GM12878 (cell line): ENCODE measurements around the gene PLXNA2. TPM values are rescaled to one million over a fixed set of nuclear protein-coding genes. Genes with fewer than 3 reads are reported as not detected.

Experiments
- ATAC-seq: fragments of 200-7000 bp; cut with Tn5 transposase; 3 replicates; pipeline ENCODE4 v1.9.1; 2020; ENCODE audit warnings: mild to moderate bottlenecking, moderate library complexity
- BruUV-seq: library from RNA; stranded (reverse); fragments of 400-500 nt; replicated peaks from 2 replicates; lab custom pipeline; 2021; lab: Mats Ljungman, UMichigan
- CTCF ChIA-PET: fragments of 300-600 bp; sonication (Branson Sonifier 250); formaldehyde crosslinking; extraction: SDS; loops from one replicate; lab custom pipeline; 2021; ENCODE audit warnings: inconsistent platforms; lab: Yijun Ruan, JAX
- POLR2A ChIA-PET: fragments of 350-600 bp; formaldehyde crosslinking; extraction: SDS; loops from one replicate; lab custom pipeline; 2021; ENCODE audit warnings: inconsistent platforms; lab: Charles Lee
- RAD21 ChIA-PET: fragments of 300-600 bp; sonication (Branson Sonifier 250); formaldehyde crosslinking; loops from one replicate; lab custom pipeline; 2023; ENCODE audit warnings: antibody characterized with exemption; ENCODE audit not compliant: unreplicated experiment; lab: Charles Lee
- SMC1A ChIA-PET: fragments of 300-600 bp; sonication (Branson Sonifier 250); formaldehyde crosslinking; loops from one replicate; lab custom pipeline; 2023; ENCODE audit not compliant: unreplicated experiment, uncharacterized antibody; lab: Charles Lee
- DNase-seq: peaks from one replicate; pipeline ENCODE4 v3.0.0-alpha.2; 2011; ENCODE audit warnings: low read depth, low spot score
- FAIRE-seq: peaks from 3 replicates; lab custom pipeline; 2011; peaks lifted over from hg19 to GRCh38; lab: Jason Lieb, UNC
- H2AFZ ChIP-seq: 2 replicates; pipeline ENCODE4 v1.6.0; 2011; ENCODE audit warnings: low read depth, low read length, control low read depth; ENCODE audit not compliant: control insufficient read depth
- H3K27ac ChIP-seq: 2 replicates; pipeline ENCODE4 v1.5.1; 2011; ENCODE audit warnings: control low read depth; ENCODE audit not compliant: control insufficient read depth, insufficient read depth
- H3K27me3 ChIP-seq, 2 experiments: replicated peaks in 1 of 2; 2 replicates each; pipeline versions ENCODE4 v1.6.0 to v1.6.1; 2011; ENCODE audit warnings: low read length in 1 of 2; ENCODE audit not compliant: control insufficient read depth in 2 of 2, insufficient read depth in 2 of 2
- H3K36me3 ChIP-seq, 2 experiments: 2 replicates each; pipeline ENCODE4 v1.5.1; 2011; ENCODE audit warnings: low read length in 1 of 2; ENCODE audit not compliant: control insufficient read depth in 2 of 2, insufficient read depth in 2 of 2
- H3K4me1 ChIP-seq: 2 replicates; pipeline ENCODE4 v1.6.1; 2011; ENCODE audit warnings: mild to moderate bottlenecking, low read length, moderate library complexity, mixed read lengths; ENCODE audit not compliant: control insufficient read depth, insufficient read depth
- H3K4me2 ChIP-seq: 2 replicates; pipeline ENCODE4 v1.6.0; 2011; ENCODE audit warnings: control low read depth; ENCODE audit not compliant: control insufficient read depth, insufficient read depth
- H3K4me3 ChIP-seq: fragments of 200-600 bp; sonication (generic); 2 replicates; pipeline ENCODE4 v1.5.1; 2016
- H3K79me2 ChIP-seq: 2 replicates; pipeline ENCODE4 v1.6.0; 2011; ENCODE audit warnings: low read length; ENCODE audit not compliant: control insufficient read depth, insufficient read depth
- H3K9ac ChIP-seq: 2 replicates; pipeline ENCODE4 v1.8.0; 2011; ENCODE audit warnings: low read length, control low read depth, mixed read lengths; ENCODE audit not compliant: control insufficient read depth, insufficient read depth
- H3K9me3 ChIP-seq: replicated peaks from 3 replicates; pipeline ENCODE4 v1.5.1; 2011; ENCODE audit warnings: mild to moderate bottlenecking, low read length; ENCODE audit not compliant: control insufficient read depth, insufficient read depth
- H4K20me1 ChIP-seq: 2 replicates; pipeline ENCODE4 v1.6.0; 2011; ENCODE audit not compliant: control insufficient read depth, insufficient read depth
- CBFB ChIP-seq: IDR thresholded peaks from 2 replicates; pipeline ENCODE4 v1.6.1; 2016; ENCODE audit warnings: antibody characterized with exemption, low read depth
- CBX5 ChIP-seq: sonication (generic); IDR thresholded peaks from 2 replicates; pipeline ENCODE4 v1.6.1; 2016; ENCODE audit warnings: low read depth, moderate library complexity, mild to moderate bottlenecking, inconsistent platforms
- CREB1 ChIP-seq: IDR thresholded peaks from 2 replicates; pipeline ENCODE4 v1.6.1; 2012; ENCODE audit warnings: low read depth, mild to moderate bottlenecking, inconsistent platforms
- EP300 ChIP-seq, 2 experiments: fragments of 150-350 bp in 1 of 2; IDR thresholded peaks; 2 replicates each; pipeline ENCODE4 v1.6.1; 2011 to 2012; ENCODE audit warnings: low read depth in 2 of 2, low read length in 2 of 2, borderline replicate concordance in 1 of 2, improper control_type of control experiment in 1 of 2, inconsistent platforms in 1 of 2; ENCODE audit not compliant: control insufficient read depth in 1 of 2
- ETV6 ChIP-seq, 2 experiments: fragments of 450-650 bp in 1 of 2; IDR thresholded peaks in 1 of 2; conservative IDR thresholded peaks in 1 of 2; 2 replicates each; pipeline ENCODE4 v1.6.1; 2014; ENCODE audit warnings: antibody characterized with exemption in 1 of 2, borderline replicate concordance in 1 of 2, low read depth in 1 of 2, mild to moderate bottlenecking in 1 of 2, moderate library complexity in 1 of 2
- IKZF1 ChIP-seq: fragments of 450-650 bp; conservative IDR thresholded peaks from 2 replicates; pipeline ENCODE4 v1.6.1; 2017; ENCODE audit warnings: antibody characterized with exemption, mild to moderate bottlenecking
- NFXL1 ChIP-seq: fragments of 450-650 bp; IDR thresholded peaks from 2 replicates; pipeline ENCODE4 v1.6.1; 2017; ENCODE audit warnings: antibody characterized with exemption, mild to moderate bottlenecking, borderline replicate concordance
- PAX5 ChIP-seq: IDR thresholded peaks from 2 replicates; pipeline ENCODE4 v1.6.1; 2011; ENCODE audit warnings: low read depth, low read length, borderline replicate concordance
- SMAD1 ChIP-seq: fragments of 450-650 bp; IDR thresholded peaks from 2 replicates; pipeline ENCODE4 v1.6.1; 2018; ENCODE audit warnings: mild to moderate bottlenecking, low read depth; ENCODE audit not compliant: partially characterized antibody
- SUZ12 ChIP-seq: fragments of 200-600 bp; sonication (generic); IDR thresholded peaks from one replicate; pipeline ENCODE4 v1.6.1; 2018; ENCODE audit warnings: antibody characterized with exemption, mild to moderate bottlenecking; ENCODE audit not compliant: unreplicated experiment
- TCF12 ChIP-seq: IDR thresholded peaks from 2 replicates; pipeline ENCODE4 v1.6.1; 2011; ENCODE audit warnings: low read depth, mild to moderate bottlenecking, low read length
- ZBTB33 ChIP-seq: fragments of 450-650 bp; IDR thresholded peaks from 2 replicates; pipeline ENCODE4 v1.6.1; 2017; ENCODE audit warnings: mild to moderate bottlenecking
- ZBTB4 ChIP-seq: fragments of 450-650 bp; formaldehyde crosslinking; IDR thresholded peaks from 2 replicates; pipeline ENCODE4 v1.4.0; 2022; ENCODE audit warnings: mild to moderate bottlenecking, moderate library complexity
- WGBS: methylation state at CpG from one replicate; pipeline ENCODE4 v1.1.6; 2016; ENCODE audit warnings: low lambda C conversion rate; ENCODE audit not compliant: insufficient replicate concordance, insufficient coverage; ENCODE audit errors: missing lambda C conversion rate; 5-methylcytosine and 5-hydroxymethylcytosine counted together
- in situ Hi-C: fragments of 300-500 bp; cut with MboI; formaldehyde crosslinking; loops from 9 replicates; pipeline ENCODE4 v1.14.3; 2018; ENCODE audit warnings: mixed read lengths
- intact Hi-C: fragments of 100-400 bp; cut with micrococcal nuclease; formaldehyde crosslinking; loops from one replicate; pipeline ENCODE4 v1.14.2; 2022; ENCODE audit not compliant: unreplicated experiment
- polyA plus RNA-seq, 11 experiments: library from polyadenylated mRNA; depleted of rRNA in 4 of 11; unstranded in 6 of 11; stranded (reverse) in 5 of 11; fragments of >200 nt; fragmentation: Nextera tagmentation in 4 of 11; fragmentation: Illumina TruSeq in 1 of 11; extraction: Ambion mirVana in 4 of 11; extraction: Trizol in 1 of 11; gene quantifications; 1 replicate in 1 of 11; 2 replicates in 10 of 11; pipeline versions ENCODE4 v1.2.1 to v1.2.3, GENCODE V29; 2011 to 2016; ENCODE audit warnings: inconsistent platforms in 2 of 11, missing spikeins in 2 of 11, low read depth in 1 of 11
- total RNA-seq, 4 experiments: library from RNA; depleted of rRNA in 3 of 4; stranded (reverse); fragments of >200 nt in 3 of 4; fragmentation: Illumina TruSeq in 1 of 4; extraction: Trizol in 1 of 4; gene quantifications; 2 replicates each; pipeline versions ENCODE4 v1.2.1 to v1.2.3, GENCODE V29; 2013 to 2021
- TF ChIP-seq, protein P1 (sequence below): IDR thresholded peaks from 2 replicates; pipeline ENCODE4 v1.6.1; 2012; ENCODE audit warnings: low read depth, low read length, improper control_type of control experiment
- TF ChIP-seq, protein P2 (sequence below): fragments of 450-650 bp; IDR thresholded peaks from 2 replicates; pipeline ENCODE4 v1.6.1; 2017; ENCODE audit warnings: mild to moderate bottlenecking, moderate library complexity

Gene PLXNA2
- total and polyA plus RNA-seq, 10 of the 15 experiments (the other 5 are each of a cell fraction or from before 2014, with no cell fraction given): under 0.01 to 0.08 (median 0.07) TPM; not detected in 4

- no peak overlapping the region for H3K4me2 ChIP-seq
- H3K36me3 ChIP-seq: no peaks in the 10 kb centered on the region
- no peaks in the 10 kb centered on the region for H3K79me2 ChIP-seq
- no peak overlapping the region for H3K27ac ChIP-seq
- ChIA-PET SMC1A (no interaction called here), RAD21 (no interaction called here), POLR2A (no interaction called here), CTCF (interaction anchor here (1.4 kb wide), 1 partner anchor 8 kb away, joined by 4 read pairs; no protein-coding TSS in a partner anchor)
- H3K9ac ChIP-seq: no peak overlapping the region
- 79% methylated on average over 2 of the region's 2 CpGs for WGBS
- FAIRE-seq (no peak), DNase-seq (no peak), ATAC-seq (no peak)
- in situ Hi-C loops (no loop called here), intact Hi-C loops (no loop called here)
- no peaks in the 10 kb centered on the region; a peak in 1 of 4 replicates for H3K27me3 ChIP-seq
- H3K4me3 ChIP-seq: no peak overlapping the region
- no peaks in the 10 kb centered on the region; the same call in 1 of the 2 replicates for H3K4me1 ChIP-seq
- H4K20me1 ChIP-seq: no peaks in the 10 kb centered on the region
- no TSS peak for BruUV-seq
- no peak overlapping the region for H2AFZ ChIP-seq
- H3K9me3 ChIP-seq: no peaks in the 10 kb centered on the region
- TF ChIP-seq TCF12: no peak
- TF ChIP-seq IKZF1: no peak
- no peak for TF ChIP-seq SUZ12
- TF ChIP-seq, protein P1, sequence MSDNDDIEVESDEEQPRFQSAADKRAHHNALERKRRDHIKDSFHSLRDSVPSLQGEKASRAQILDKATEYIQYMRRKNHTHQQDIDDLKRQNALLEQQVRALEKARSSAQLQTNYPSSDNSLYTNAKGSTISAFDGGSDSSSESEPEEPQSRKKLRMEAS: no peak
- no peak for TF ChIP-seq PAX5
- TF ChIP-seq CBFB: no peak
- no peak for TF ChIP-seq CREB1
- no peak for TF ChIP-seq ZBTB4 (CRISPR knock-in tag)
- TF ChIP-seq ETV6 (conservative IDR thresholded peaks at IDR 0.05 in 1 of 2, IDR thresholded peaks at IDR 0.05 in 1 of 2; ENCODE audit: borderline replicate concordance in 1 of 2, low read depth in 1 of 2): no peak
- no peak for TF ChIP-seq SMAD1
- TF ChIP-seq, protein P2, sequence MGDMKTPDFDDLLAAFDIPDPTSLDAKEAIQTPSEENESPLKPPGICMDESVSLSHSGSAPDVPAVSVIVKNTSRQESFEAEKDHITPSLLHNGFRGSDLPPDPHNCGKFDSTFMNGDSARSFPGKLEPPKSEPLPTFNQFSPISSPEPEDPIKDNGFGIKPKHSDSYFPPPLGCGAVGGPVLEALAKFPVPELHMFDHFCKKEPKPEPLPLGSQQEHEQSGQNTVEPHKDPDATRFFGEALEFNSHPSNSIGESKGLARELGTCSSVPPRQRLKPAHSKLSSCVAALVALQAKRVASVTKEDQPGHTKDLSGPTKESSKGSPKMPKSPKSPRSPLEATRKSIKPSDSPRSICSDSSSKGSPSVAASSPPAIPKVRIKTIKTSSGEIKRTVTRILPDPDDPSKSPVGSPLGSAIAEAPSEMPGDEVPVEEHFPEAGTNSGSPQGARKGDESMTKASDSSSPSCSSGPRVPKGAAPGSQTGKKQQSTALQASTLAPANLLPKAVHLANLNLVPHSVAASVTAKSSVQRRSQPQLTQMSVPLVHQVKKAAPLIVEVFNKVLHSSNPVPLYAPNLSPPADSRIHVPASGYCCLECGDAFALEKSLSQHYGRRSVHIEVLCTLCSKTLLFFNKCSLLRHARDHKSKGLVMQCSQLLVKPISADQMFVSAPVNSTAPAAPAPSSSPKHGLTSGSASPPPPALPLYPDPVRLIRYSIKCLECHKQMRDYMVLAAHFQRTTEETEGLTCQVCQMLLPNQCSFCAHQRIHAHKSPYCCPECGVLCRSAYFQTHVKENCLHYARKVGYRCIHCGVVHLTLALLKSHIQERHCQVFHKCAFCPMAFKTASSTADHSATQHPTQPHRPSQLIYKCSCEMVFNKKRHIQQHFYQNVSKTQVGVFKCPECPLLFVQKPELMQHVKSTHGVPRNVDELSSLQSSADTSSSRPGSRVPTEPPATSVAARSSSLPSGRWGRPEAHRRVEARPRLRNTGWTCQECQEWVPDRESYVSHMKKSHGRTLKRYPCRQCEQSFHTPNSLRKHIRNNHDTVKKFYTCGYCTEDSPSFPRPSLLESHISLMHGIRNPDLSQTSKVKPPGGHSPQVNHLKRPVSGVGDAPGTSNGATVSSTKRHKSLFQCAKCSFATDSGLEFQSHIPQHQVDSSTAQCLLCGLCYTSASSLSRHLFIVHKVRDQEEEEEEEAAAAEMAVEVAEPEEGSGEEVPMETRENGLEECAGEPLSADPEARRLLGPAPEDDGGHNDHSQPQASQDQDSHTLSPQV: no peak
- TF ChIP-seq NFXL1: no peak
- no peak for TF ChIP-seq EP300 (IDR thresholded peaks at IDR 0.05; ENCODE audit: borderline replicate concordance in 1 of 2, control insufficient read depth in 1 of 2, low read depth in 2 of 2, low read length in 2 of 2)
- no peak for TF ChIP-seq ZBTB33
- no peak for TF ChIP-seq CBX5
Measured at GRCh38 chr1:208083715-208084085, 160.5 kb downstream of the PLXNA2 start.
